Measurements from ENCODE around the gene PARVG.

PARVG gene

GRCh38 chr22:44244265-44244822 is 63.6 kb downstream of the PARVG start:
- Histone ChIP-seq H3K9me2 (replicated peaks; ENCODE audit: control insufficient read depth, low read length) (no peaks in the 10 kb centered on the region), H3K36me3 (ENCODE audit: control insufficient read depth, low read length) (no peaks in the 10 kb centered on the region), H3F3A (ENCODE audit: control insufficient read depth, insufficient read depth) (no peaks in the 10 kb centered on the region), H3K4me1 (ENCODE audit: control insufficient read depth, low read length) (no peaks in the 10 kb centered on the region), H3K4me3 (ENCODE audit: low read length) (no peak overlapping the region), H4K20me1 (ENCODE audit: control insufficient read depth, insufficient read depth, low read depth, low read length) (no peaks in the 10 kb centered on the region), H3K27me3 (ENCODE audit: control insufficient read depth, low read length) (peaks cover under 1% of the 10 kb centered on the region; the same call in 1 of the 2 replicates), H3K4me2 (ENCODE audit: low read length) (no peak overlapping the region), H3K27ac (ENCODE audit: low read depth, low read length) (no peak overlapping the region), H3K9me3 (ENCODE audit: control insufficient read depth, insufficient read depth, low read length) (no peaks in the 10 kb centered on the region), H3K79me2 (ENCODE audit: control insufficient read depth, low read length) (no peaks in the 10 kb centered on the region)
- no peak for TF ChIP-seq EZH2phosphoT487 (IDR thresholded peaks at IDR 0.05; ENCODE audit: borderline replicate concordance, low read length)
- no peak for TF ChIP-seq CTCF (IDR thresholded peaks at IDR 0.05; ENCODE audit: low read depth, low read length, poor library complexity, severe bottlenecking)

GRCh38 chr22:44245438-44245837 is 64.7 kb downstream of the PARVG start:
- H3K36me3 ChIP-seq (ENCODE audit: control insufficient read depth, low read length): no peaks in the 10 kb centered on the region
- no peak for TF ChIP-seq EZH2phosphoT487 (IDR thresholded peaks at IDR 0.05; ENCODE audit: borderline replicate concordance, low read length)
- TF ChIP-seq CTCF (IDR thresholded peaks at IDR 0.05; ENCODE audit: low read depth, low read length, poor library complexity, severe bottlenecking): no peak
- H3K79me2 ChIP-seq (ENCODE audit: control insufficient read depth, low read length): no peaks in the 10 kb centered on the region
- H3K4me3 ChIP-seq (ENCODE audit: low read length): no peak overlapping the region
- no peaks in the 10 kb centered on the region for H4K20me1 ChIP-seq (ENCODE audit: control insufficient read depth, insufficient read depth, low read depth, low read length)
- 0 out of 2 replicates have a peak, but pooled peaks cover under 1% of the 10 kb centered on the region for H3K27me3 ChIP-seq (ENCODE audit: control insufficient read depth, low read length)
- no peaks in the 10 kb centered on the region for H3K9me2 ChIP-seq (replicated peaks; ENCODE audit: control insufficient read depth, low read length)
- no peak overlapping the region for H3K27ac ChIP-seq (ENCODE audit: low read depth, low read length)
- no peaks in the 10 kb centered on the region for H3K4me1 ChIP-seq (ENCODE audit: control insufficient read depth, low read length)
- H3K4me2 ChIP-seq (ENCODE audit: low read length): no peak overlapping the region
- peaks cover 8% of the 10 kb centered on the region; the same call in 1 of the 2 replicates for H3K9me3 ChIP-seq (ENCODE audit: control insufficient read depth, insufficient read depth, low read length)
- no peaks in the 10 kb centered on the region for H3F3A ChIP-seq (ENCODE audit: control insufficient read depth, insufficient read depth)

- H3K79me2 ChIP-seq (ENCODE audit: control insufficient read depth, low read length): no peaks in the 10 kb centered on the region
- no peak overlapping the region for H3K4me3 ChIP-seq (ENCODE audit: low read length)
These were observed 65.1 kb downstream of the PARVG start for GRCh38 chr22:44245867-44246266.

More at GRCh38 chr22:44245867-44246266, 65.1 kb downstream of the PARVG start:
- Histone ChIP-seq H3K4me2 (ENCODE audit: low read length) (no peak overlapping the region), H3K4me1 (ENCODE audit: control insufficient read depth, low read length) (no peaks in the 10 kb centered on the region), H3K27me3 (ENCODE audit: control insufficient read depth, low read length) (0 out of 2 replicates have a peak, but pooled peaks cover 2% of the 10 kb centered on the region), H3K36me3 (ENCODE audit: control insufficient read depth, low read length) (no peaks in the 10 kb centered on the region), H3K9me3 (ENCODE audit: control insufficient read depth, insufficient read depth, low read length) (peaks cover 10% of the 10 kb centered on the region; the same call in 1 of the 2 replicates), H3F3A (ENCODE audit: control insufficient read depth, insufficient read depth) (no peaks in the 10 kb centered on the region), H3K9me2 (replicated peaks; ENCODE audit: control insufficient read depth, low read length) (no peaks in the 10 kb centered on the region), H4K20me1 (ENCODE audit: control insufficient read depth, insufficient read depth, low read depth, low read length) (no peaks in the 10 kb centered on the region), H3K27ac (ENCODE audit: low read depth, low read length) (no peak overlapping the region)
- TF ChIP-seq EZH2phosphoT487 (IDR thresholded peaks at IDR 0.05; ENCODE audit: borderline replicate concordance, low read length) (no peak), CTCF (IDR thresholded peaks at IDR 0.05; ENCODE audit: low read depth, low read length, poor library complexity, severe bottlenecking) (no peak)
